Measurements from ENCODE around the gene LHX1.

GRCh38 chr17:36934144-36934691, 3.1 kb upstream of the LHX1 start:
- TF ChIP-seq, protein P1, sequence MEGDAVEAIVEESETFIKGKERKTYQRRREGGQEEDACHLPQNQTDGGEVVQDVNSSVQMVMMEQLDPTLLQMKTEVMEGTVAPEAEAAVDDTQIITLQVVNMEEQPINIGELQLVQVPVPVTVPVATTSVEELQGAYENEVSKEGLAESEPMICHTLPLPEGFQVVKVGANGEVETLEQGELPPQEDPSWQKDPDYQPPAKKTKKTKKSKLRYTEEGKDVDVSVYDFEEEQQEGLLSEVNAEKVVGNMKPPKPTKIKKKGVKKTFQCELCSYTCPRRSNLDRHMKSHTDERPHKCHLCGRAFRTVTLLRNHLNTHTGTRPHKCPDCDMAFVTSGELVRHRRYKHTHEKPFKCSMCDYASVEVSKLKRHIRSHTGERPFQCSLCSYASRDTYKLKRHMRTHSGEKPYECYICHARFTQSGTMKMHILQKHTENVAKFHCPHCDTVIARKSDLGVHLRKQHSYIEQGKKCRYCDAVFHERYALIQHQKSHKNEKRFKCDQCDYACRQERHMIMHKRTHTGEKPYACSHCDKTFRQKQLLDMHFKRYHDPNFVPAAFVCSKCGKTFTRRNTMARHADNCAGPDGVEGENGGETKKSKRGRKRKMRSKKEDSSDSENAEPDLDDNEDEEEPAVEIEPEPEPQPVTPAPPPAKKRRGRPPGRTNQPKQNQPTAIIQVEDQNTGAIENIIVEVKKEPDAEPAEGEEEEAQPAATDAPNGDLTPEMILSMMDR (IDR thresholded peaks at IDR 0.05), result no peak
- no peak for TF ChIP-seq POLR2A (IDR thresholded peaks at IDR 0.05)
